IPS DF 6.9 (cell line): ENCODE data around the gene NTHL1.

Source experiments
- DNase-seq: peaks from one replicate; pipeline ENCODE4 v3.0.0-alpha.2; 2013; ENCODE audit warnings: low read depth, low spot score
- H3K27ac ChIP-seq: one replicate; pipeline ENCODE4 v1.5.1; 2013; ENCODE audit warnings: low read length, control low read depth
- H3K27me3 ChIP-seq: 2 replicates; pipeline ENCODE4 v1.6.1; 2013; ENCODE audit warnings: mild to moderate bottlenecking, low read length; ENCODE audit not compliant: control insufficient read depth, insufficient read depth
- H3K36me3 ChIP-seq: 2 replicates; pipeline ENCODE4 v1.6.1; 2013; ENCODE audit warnings: low read length; ENCODE audit not compliant: control insufficient read depth, insufficient read depth
- H3K4me1 ChIP-seq: 2 replicates; pipeline ENCODE4 v1.6.1; 2013; ENCODE audit warnings: low read length; ENCODE audit not compliant: control insufficient read depth, insufficient read depth
- H3K4me3 ChIP-seq: 2 replicates; pipeline ENCODE4 v1.5.1; 2013; ENCODE audit warnings: mild to moderate bottlenecking, low read length
- H3K9me3 ChIP-seq: 2 replicates; pipeline ENCODE4 v1.6.1; 2013; ENCODE audit warnings: low read length, inconsistent platforms; ENCODE audit not compliant: control insufficient read depth, insufficient read depth
- WGBS: extraction: QIAGEN DNeasy Blood & Tissue Kit; methylation state at CpG from one replicate; pipeline ENCODE4 v1.1.7; 2013; ENCODE audit warnings: mixed read lengths, missing lambda C conversion rate; ENCODE audit not compliant: insufficient read length, insufficient coverage; 5-methylcytosine and 5-hydroxymethylcytosine counted together

The NTHL1 gene

GRCh38 chr16:2007081-2007836 is 40.4 kb downstream of the NTHL1 start:
- WGBS: no CpG with 5 or more reads among the region's 16 CpGs
- H3K4me1 ChIP-seq: peaks cover 5% of the 10 kb centered on the region
- H3K4me3 ChIP-seq: no peak overlapping the region
- H3K36me3 ChIP-seq: peaks cover 12% of the 10 kb centered on the region
- no peaks in the 10 kb centered on the region for H3K9me3 ChIP-seq
- DNase-seq: no peak
- no peaks in the 10 kb centered on the region for H3K27me3 ChIP-seq
- H3K27ac ChIP-seq: no peak overlapping the region

- H3K27ac ChIP-seq: no peak overlapping the region
- H3K9me3 ChIP-seq: no peaks in the 10 kb centered on the region
- no peak for DNase-seq
- H3K36me3 ChIP-seq: peaks cover 21% of the 10 kb centered on the region
- H3K4me3 ChIP-seq: no peak overlapping the region
- no peaks in the 10 kb centered on the region for H3K27me3 ChIP-seq
- WGBS: no CpG with 5 or more reads among the region's 8 CpGs
- H3K4me1 ChIP-seq: peaks cover 5% of the 10 kb centered on the region
Measured at GRCh38 chr16:2006317-2006716, 41.3 kb downstream of the NTHL1 start.

GRCh38 chr16:2005646-2006045 is 42.0 kb downstream of the NTHL1 start:
- Histone ChIP-seq H3K27ac (no peak overlapping the region), H3K9me3 (no peaks in the 10 kb centered on the region)
- no CpG with 5 or more reads among the region's 21 CpGs for WGBS

GRCh38 chr16:2004795-2005517 is 42.7 kb downstream of the NTHL1 start:
- no peaks in the 10 kb centered on the region for H3K9me3 ChIP-seq
- H3K4me1 ChIP-seq: peaks cover 5% of the 10 kb centered on the region
- no peaks in the 10 kb centered on the region for H3K27me3 ChIP-seq
- H3K36me3 ChIP-seq: peaks cover 30% of the 10 kb centered on the region
- WGBS: no CpG with 5 or more reads among the region's 34 CpGs
- no peak overlapping the region for H3K4me3 ChIP-seq
- DNase-seq: no peak
- no peak overlapping the region for H3K27ac ChIP-seq

More at GRCh38 chr16:2005646-2006045, 42.0 kb downstream of the NTHL1 start:
- DNase-seq: no peak
- H3K27me3 ChIP-seq: no peaks in the 10 kb centered on the region
- H3K4me3 ChIP-seq: no peak overlapping the region
- peaks cover 26% of the 10 kb centered on the region for H3K36me3 ChIP-seq
- peaks cover 5% of the 10 kb centered on the region for H3K4me1 ChIP-seq

- no peak overlapping the region for H3K27ac ChIP-seq
- H3K4me1 ChIP-seq: peaks cover 5% of the 10 kb centered on the region
- H3K36me3 ChIP-seq: peaks cover 39% of the 10 kb centered on the region
- peak; percentile 94 for DNase-seq
- H3K27me3 ChIP-seq: no peaks in the 10 kb centered on the region
- no peak overlapping the region for H3K4me3 ChIP-seq
- no CpG with 5 or more reads among the region's 36 CpGs for WGBS
- no peaks in the 10 kb centered on the region for H3K9me3 ChIP-seq
Measured at GRCh38 chr16:2003827-2004641, 43.6 kb downstream of the NTHL1 start.

- Histone ChIP-seq H3K9me3 (no peaks in the 10 kb centered on the region), H3K27ac (no peak overlapping the region), H3K27me3 (no peaks in the 10 kb centered on the region), H3K4me1 (peaks cover 5% of the 10 kb centered on the region), H3K36me3 (peaks cover 43% of the 10 kb centered on the region), H3K4me3 (no peak overlapping the region)
- WGBS: no CpG with 5 or more reads among the region's 8 CpGs
- no peak for DNase-seq
Measured at GRCh38 chr16:2003231-2003826, 44.3 kb downstream of the NTHL1 start.

- no peaks in the 10 kb centered on the region for H3K27me3 ChIP-seq
- peaks cover 5% of the 10 kb centered on the region for H3K4me1 ChIP-seq
- H3K36me3 ChIP-seq: peaks cover 49% of the 10 kb centered on the region
- no peaks in the 10 kb centered on the region for H3K9me3 ChIP-seq
- no CpG with 5 or more reads among the region's 47 CpGs for WGBS
- no peak overlapping the region for H3K27ac ChIP-seq
- no peak overlapping the region for H3K4me3 ChIP-seq
- no peak for DNase-seq
Measured at GRCh38 chr16:2002406-2003230, 45.0 kb downstream of the NTHL1 start.

- Histone ChIP-seq H3K27me3 (no peaks in the 10 kb centered on the region), H3K4me1 (peaks cover 5% of the 10 kb centered on the region), H3K4me3 (no peak overlapping the region), H3K36me3 (peaks cover 49% of the 10 kb centered on the region), H3K9me3 (no peaks in the 10 kb centered on the region), H3K27ac (no peak overlapping the region)
- WGBS: no CpG with 5 or more reads among the region's 53 CpGs
- no peak for DNase-seq
Measured at GRCh38 chr16:2001456-2002355, 45.9 kb downstream of the NTHL1 start.

- no peaks in the 10 kb centered on the region for H3K27me3 ChIP-seq
- H3K4me3 ChIP-seq: no peak overlapping the region
- H3K4me1 ChIP-seq: peaks cover 4% of the 10 kb centered on the region
- H3K36me3 ChIP-seq: peaks cover 49% of the 10 kb centered on the region
- DNase-seq: no peak
- no peak overlapping the region for H3K27ac ChIP-seq
- no CpG with 5 or more reads among the region's 19 CpGs for WGBS
- no peaks in the 10 kb centered on the region for H3K9me3 ChIP-seq
Measured at GRCh38 chr16:2001035-2001434, 46.6 kb downstream of the NTHL1 start.
